GM15510 (cell line): ENCODE data around the gene OR2AE1.

Experiments used
- POLR2A ChIP-seq: IDR thresholded peaks from 3 replicates; pipeline ENCODE4 v1.6.1; 2011; ENCODE audit warnings: borderline replicate concordance; ENCODE audit not compliant: insufficient read length; ENCODE audit errors: extremely low read depth

OR2AE1 gene

DNA sequence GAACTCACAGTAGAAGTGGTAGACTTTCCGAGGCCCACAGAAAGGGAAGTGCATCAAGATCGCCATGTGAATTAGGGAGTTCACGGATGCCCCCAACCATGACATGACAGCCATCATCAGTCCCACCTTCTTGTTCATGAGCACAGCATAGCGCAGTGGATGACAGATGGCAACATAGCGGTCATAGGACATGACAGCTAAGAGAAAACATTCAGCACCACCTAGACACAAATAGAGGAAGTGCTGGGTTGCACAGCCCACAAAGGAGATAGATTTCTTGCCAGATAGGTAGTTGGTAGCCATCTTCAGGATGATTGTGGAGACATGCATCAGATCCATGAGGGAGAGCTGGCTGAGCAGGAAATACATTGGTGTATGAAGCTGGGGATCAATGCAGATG is 342 bp downstream of the OR2AE1 start:
- TF ChIP-seq POLR2A: no peak

DNA sequence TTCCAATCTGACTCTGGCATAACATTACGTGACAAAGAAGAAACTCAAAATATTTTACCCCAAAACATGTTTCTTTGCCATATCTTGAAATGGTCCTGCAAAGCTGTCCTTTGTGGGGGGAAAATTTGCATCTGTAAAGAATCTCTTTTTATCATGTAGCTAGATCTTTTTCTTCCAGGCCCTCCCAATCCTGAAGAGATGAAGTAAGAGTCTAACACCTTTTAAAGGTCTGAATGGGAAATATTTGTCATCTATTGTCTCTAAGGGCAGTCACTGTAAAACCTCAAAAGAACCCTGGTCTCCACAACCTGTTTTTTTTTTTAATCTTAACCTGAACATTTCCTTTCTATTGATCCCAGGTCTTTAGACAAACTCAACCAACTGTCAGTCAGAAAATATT is 8.6 kb downstream of the OR2AE1 start:
- no peak for TF ChIP-seq POLR2A

DNA sequence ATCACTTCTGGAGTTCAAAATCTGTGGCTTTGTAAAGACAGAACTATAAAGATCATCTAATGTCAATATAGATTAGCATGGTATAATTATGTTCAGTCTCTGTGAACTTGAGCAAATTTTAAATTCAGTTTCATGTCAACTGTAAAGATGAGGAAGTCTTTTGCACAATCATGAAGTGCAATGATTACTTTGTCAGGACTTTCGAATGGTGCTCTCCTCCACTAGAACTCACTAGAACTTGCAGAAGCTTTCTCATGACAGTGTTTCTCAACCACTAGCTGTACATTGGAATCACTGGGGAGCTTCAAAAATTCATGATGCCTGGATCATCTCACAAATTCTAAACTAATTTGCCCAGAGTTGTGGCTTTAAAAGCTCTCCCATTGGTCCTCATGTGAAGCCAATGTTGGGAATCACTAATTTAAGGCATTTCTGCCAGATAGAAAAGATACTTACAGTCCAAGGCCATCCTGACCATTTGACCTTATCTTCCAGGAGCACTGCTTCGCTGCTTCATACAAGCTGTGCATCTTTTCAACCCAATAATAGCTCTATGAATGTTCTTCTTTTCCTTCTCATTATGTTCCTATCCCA is 12.9 kb downstream of the OR2AE1 start:
- TF ChIP-seq POLR2A: no peak

DNA sequence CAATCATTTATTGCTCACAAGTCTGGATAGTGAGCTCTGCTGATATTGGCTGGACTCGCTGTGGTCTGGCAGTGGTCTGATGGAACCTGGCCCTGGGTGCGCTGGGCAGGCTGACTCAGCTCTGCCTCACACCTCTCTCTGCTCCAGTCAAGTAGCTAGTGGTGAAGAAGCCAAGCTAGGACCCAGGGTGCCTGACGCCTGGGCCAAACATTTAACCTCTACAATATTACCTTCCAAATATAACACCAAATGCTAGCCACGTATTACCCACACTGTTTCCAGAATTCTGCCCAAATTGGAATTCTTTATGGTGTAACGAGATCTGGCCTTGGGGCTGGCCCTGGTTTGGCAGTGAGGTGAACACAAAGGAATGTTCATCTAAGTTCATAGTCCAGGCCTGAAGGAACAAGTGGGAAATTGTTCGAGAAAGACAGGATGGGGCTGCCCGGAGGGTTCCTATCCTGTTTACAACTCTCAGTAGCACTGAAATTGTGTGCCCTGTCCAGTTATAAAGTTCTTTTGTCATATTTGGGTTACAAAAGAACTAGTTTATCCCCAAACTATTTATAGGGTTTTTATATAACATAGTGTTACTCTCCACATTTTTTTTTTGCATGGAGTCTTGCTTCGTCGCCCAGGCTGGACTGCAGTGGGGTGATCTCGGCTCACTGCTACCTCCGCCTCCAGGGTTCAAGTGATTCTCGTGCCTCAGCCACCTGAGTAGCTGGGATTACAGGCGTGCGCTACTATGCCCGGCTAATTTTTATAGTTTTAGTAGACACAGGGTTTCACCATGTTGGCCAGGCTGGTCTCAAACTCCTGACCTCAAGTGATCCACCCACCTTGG is 16.3 kb downstream of the OR2AE1 start:
- TF ChIP-seq POLR2A: no peak

DNA sequence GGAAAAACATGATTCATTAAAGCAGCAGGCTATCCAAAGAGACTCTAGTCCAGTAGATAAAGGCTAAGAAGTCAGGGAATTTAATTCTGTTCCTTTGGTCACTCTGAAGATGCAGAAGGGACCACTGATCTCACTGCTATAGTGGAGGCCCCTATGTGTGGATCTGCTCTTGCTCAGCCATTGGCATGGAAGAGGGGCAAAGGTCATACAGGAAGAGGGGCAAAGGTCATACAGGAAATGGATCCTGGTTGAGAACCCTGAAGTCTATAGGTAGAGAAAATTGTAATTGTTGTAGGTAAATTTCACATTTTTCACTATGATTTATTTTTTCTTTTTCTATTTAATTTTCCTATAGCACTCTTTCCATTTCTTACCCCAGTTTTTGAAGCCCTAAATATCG is 21.6 kb downstream of the OR2AE1 start:
- no peak for TF ChIP-seq POLR2A

DNA sequence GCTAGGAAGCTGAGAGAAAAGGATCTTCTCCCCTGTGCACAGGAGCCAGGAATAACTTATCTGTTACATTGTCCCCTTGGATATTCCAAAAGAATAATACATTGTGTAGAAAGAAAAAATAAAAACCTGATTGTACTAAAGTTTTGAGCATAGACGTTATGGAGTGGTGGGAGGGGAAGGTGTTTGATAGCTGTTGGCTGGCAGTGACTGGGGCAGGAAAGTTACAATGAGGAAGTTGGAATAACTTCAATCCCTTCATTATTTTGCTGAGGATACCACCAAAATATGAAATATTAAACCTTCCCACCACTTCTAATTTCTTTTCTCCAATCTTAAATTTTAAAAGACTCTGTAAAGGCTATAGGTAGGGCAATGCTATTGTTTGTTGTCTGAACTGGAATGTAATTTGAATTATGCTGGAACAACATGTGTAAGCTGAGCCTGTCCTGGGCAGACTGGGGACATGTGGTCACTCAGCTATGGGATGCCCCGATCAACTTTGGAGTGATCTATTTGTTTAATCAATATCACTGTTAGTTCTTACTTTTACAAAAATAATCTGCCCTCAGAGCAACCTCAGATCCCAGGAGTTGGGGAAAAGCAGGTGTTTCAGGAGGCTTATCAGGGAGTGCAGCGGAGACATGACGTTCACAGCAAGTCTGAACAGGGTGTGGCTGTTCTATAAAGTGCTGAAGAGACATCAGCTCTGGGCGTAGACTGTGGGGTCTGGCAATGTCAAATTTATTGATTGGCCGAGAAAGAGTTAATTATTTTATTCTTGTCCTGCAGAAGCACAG is 28.2 kb downstream of the OR2AE1 start:
- TF ChIP-seq POLR2A: no peak

DNA sequence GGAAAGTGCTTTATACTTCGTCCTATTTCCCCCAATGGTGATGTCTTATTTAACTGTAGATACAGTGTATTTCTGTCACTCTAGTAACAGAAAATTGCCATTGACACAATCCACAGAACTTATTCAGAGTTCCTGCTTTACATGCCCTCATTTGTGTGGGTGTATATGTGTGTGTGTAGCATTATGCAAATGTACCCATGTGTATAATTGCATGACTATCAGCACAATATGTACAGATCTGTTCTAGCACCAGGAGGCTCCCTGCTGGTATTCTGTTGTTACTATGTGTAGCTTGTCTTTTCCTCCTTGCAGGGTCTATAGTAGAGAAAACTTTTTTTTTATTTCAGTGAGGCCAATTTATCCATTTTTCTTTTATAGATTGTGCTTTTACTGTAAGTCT is 32.5 kb downstream of the OR2AE1 start:
- no peak for TF ChIP-seq POLR2A

DNA sequence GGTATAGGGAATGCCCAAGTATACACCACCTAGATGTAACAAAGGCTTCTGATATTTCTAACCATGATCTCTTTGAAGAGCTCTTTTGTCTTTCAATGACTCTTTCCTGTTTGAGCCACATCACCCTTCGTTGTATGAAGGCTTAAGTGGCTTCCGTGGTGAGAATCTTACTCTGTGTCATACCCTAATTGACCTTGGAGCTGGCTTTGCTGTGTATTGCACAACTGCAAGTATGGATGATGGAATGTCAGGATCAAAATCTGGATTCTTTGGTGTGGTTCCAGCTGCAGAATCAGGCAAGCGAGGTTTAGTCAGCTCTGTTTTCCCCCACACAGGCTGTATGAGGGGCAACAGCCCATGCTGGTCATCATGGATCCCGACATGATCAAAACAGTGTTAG is 33.0 kb downstream of the OR2AE1 start:
- TF ChIP-seq POLR2A: no peak

DNA sequence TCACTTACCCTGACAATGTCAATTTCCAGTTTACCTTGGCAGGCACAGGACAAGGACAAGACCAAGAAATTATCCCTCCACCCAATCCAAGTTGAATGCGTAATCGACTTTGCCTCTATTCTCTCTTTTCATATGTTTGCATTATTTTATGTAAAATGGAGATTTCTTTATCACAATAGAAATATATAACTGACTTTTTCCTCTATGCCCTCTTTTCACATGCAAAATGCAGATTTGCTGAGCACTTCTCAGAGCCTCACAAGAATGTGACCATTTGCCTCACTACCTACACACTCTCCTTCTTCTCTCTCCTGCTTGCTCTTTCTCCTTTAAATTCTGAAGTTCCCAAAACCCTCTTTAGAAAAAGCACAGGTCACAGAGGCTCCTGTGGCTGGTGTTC is 33.9 kb downstream of the OR2AE1 start:
- TF ChIP-seq POLR2A: no peak

DNA sequence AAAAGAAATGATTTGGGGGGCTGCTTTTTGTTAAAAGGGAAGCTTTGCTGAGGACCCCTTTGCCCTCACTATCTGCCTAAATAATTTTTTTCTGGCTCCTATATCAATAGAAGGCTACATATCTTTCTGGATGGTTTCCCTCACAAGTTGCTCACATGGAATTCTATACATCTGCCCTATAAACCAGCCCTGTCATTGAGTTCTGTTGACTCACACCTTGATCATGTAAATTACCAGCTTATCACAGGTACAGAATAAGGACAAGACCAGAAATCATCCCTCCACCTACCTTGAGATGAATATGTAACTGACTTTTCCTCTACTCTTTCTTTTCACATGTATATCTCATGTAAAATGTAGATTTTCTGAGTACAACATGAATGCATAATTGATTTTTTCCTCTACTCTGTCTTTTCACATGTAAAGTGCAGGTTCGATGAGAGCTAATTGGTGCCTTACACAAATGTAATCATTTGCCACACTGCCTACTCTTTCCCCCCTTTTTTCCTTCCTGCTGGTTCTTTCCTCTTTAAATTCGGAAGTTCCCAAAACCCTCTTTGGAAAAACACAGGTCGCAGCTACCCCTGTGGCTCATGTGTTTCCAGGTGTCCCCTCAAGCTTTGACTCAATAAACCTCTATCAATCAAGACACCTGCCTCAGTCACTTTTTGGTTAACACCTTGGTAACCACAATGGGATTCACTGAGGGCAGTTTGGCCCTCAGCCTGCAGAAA is 36.5 kb downstream of the OR2AE1 start:
- TF ChIP-seq POLR2A: no peak

DNA sequence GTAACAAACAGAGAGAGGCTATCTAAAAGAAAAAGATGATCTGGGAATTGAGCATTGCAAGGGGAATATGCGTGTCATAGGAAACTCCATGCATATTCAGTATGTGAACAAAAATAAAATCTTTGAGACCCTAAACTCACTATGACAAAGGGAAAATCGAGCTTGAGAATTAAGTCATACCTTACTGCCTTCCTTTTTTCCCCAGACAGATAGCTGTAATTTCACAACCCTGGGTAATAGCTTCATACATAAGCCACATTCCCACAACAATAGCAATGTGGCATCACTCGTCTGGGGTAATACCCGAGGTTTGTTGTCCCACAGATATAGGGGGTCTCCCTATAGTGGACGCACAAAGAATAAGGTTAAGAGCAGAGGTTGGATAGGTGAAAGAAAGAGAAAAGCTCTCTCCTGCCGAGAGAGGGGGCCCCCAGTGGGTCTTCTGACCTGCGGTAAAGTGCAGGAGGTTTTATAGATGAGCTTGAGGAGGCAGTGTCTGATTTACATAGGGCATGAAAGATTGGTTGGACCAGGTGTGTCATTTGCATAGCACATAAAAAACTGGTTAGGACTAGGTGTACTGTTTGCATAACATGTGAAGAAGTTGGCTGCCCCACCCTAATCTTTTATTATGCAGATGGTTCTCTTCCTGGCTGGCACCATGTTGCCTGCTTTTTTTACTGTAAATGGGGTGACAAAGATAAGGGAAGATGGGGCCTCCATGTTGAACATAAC is 37.4 kb downstream of the OR2AE1 start:
- no peak for TF ChIP-seq POLR2A

DNA sequence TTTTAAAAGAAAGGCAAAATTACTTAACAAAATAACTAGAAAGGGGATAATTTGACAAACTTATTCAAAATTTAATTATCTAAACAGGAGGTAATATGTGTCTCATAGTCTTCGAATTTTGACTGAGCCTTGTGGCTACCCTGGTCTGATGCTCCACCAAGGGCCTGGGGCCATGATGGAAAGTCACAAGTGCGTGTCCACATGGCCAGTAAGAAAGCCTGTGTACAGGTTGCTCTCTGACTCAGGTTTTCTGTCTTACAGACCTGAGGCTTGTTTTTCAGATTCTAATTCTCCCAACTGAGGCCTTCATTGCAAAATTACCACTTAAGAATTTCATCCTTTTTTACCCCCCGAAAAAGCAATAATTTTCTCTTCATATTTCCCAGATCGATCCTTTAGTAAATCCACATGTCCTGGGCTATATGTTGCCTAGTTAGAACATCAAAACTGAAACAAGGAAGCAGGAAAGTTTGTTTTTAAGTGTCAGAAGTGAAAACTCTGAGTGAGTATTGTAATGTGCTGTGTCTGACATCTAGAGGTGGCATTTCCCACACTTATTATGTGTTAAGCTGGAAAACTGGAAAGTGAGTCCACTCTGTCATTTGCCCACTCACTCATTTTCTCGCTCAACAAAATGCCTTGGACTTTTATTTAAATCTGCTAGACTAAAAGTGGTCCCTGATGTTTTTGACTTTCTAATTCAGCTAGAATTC is 39.0 kb downstream of the OR2AE1 start:
- TF ChIP-seq POLR2A: no peak

DNA sequence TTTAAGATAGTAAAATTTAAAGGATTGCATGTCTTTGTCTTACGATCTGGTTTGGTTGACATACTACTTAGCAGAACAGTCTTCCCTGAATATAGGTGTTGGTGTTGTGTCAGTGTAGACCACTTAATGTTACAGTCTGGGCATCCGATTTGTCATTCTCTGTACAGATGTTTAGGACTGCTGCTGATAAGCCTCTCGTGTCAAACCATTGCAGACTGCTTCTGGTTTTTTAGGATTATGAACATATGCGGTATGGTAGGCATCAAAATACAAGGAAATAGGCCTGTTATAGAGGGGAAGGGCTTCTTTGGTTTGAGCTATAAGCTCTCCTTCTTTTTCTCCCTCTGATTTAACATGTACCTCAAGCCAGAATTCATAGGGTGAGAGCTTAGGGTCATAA is 41.6 kb downstream of the OR2AE1 start:
- no peak for TF ChIP-seq POLR2A

DNA sequence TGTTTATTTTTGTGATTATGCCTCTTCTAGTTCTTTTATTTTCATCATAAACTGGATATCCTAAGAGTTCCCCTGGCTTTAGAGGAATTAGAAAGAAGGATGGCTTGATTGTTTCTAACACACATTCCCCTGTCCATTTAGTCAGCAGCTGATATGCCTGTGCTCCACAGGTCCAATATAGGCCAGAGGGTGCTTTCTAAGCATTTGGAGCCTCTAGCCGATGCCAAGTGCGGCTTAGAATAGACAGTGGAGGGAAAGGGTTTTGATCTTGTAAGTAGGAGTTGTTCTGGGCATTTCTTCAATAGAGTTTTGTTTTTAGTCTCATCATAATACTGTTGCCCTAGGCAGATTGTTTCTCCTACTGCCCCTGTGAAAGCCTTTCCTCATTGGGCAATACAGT is 42.5 kb downstream of the OR2AE1 start:
- TF ChIP-seq POLR2A: no peak
